GM19238 (cell line): ENCODE measurements around the gene DYNLT2B.
"Not testable (repeated sequence)": the region's sequence is repeated elsewhere in the genome, so short reads cannot be mapped to it uniquely, and the experiment has no call there.

Experiments
- DNase-seq: peaks from one replicate; pipeline ENCODE4 v3.0.0; 2011; ENCODE audit warnings: low spot score; ENCODE audit not compliant: insufficient read length

DYNLT2B gene

DNA sequence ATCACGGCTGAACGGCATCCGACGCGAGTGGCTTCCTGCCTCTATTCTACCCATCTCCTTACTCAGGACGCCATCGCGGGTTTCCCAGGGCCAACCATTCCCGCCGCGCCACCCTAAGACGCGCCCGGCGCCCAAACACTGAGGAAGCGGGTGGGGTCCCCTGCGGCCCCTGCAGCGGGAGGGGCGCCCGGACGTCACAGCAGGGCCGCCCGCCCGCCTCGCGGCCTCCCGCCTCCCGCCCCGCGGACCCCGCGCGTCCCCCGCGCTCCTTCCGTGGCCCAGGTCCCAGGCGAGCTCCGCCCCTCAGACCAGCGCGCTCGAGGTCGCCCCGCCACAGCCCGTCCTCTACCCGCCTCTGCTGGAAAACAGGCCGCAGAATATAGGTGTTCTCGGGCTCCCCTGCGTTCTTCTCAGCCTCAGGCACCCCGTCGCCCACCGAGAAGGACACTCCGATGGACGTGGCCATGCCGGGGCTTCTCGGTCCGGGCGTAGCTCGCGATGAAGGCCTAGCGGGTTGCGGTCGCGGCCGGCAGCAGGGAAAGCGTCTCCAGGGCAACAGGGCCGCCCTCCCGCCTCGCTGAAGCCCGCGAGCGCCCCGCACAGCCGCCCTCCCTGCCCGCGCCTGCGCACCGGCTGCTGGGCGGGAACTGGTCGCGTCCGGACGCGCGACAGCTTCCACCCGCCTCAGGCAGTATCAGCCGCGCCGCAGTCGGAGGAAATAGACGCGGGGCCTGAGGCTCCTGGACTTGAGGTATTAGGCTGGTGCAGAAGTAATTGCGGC lies at the start of gene DYNLT2B:
TSS of gene DYNLT2B (minus strand) at position 554 of the 781 bp plus-strand sequence. CDS start at position 466, 88 bp downstream.
- DNase-seq = peak; percentile 97

DNA sequence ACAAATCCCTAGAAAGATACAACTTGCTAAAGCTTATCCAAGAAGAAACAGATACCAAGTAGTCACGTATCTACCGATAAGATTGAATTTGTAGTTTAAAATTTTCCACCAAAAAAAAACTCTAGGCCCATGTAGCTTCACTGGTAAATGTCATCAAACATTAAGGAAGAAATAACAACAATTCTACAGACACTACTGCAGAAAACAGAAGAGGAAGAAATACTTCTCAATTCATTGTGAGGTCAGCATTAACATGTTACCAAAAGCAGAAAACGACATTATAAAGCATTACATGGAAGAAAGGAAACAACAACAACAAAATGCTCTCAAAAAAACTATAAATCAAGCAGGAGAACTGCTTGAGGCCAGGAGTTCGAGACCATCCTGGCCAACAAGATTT lies 47.7 kb upstream of the DYNLT2B start:
- DNase-seq = no peak

DNA sequence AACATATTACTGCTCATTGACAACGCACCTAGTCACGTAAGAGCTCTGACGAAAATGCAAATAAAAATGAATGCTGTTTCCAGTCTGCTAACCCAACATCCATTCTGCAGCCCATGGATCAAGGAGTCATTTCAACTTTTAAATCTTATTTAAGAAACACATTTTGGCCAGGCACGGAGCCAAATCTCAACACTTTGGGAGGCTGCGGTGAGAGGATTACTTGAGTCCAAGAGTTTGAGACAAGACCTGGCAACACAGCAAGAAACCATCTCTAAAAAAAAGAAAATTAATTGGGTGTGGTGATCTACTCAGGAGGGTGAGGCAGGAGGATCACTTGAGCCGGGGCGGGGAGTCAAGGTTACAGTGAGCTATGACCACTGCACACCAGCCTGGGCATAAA lies 42.5 kb upstream of the DYNLT2B start:
- no peak for DNase-seq

DNA sequence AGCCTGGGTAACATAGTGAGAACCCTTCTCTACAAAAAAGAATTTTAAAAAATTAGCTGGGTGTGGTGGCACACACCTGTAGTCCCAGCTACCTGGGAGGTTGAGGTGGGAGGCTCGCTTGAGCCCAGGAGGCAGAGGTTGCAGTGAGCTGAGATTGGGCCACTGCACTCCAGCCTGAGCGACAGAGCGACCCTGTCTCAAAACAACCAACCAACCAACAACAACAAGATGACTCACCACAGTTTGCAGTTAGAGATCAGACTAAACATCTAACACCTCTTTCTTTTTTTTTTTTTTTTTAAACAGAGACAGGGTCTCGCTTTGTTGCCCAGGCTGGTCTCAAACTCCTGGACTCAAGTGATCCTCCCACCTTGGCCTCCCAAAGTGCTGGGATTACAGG lies 40.5 kb upstream of the DYNLT2B start:
- not testable (repeated sequence) for DNase-seq

DNA sequence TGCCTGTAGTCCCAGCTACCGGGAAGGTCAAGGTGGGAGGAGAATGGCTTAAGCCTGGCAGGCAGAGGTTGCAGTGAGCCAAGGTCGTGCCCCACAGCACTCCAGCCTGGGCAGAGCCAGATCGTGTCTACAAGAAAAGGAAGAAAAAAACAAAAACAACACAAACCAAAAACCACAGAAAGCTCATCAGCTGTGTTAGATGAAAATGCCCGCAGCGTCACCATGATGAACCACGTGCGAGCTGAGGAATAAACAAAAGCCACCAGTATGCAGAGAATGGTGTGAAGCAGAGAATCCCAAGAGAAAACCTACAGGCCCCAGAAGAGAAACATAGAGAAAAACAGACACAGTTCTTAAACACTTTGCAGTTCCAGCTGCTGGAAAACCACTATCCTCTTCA lies 39.9 kb upstream of the DYNLT2B start:
- no peak for DNase-seq

DNA sequence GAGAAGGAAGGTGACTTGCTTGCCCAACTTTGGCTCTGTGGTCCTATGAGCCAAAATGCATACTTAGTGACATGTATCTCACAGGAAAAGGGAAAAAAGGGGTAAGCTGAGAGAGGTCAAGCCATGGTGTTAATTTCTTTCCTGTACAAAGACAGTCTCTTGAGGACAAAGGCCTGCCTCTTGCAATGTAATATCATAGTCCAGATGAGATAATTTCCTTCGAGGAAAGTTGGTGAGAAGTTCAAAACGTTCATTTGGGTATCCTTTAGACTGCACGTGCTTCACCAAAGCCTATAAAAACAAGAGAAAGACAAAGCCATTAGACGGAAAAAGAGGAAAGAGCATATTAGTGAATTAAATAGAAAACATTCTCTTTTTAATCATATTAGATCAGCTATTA lies 38.5 kb upstream of the DYNLT2B start:
- no peak for DNase-seq

DNA sequence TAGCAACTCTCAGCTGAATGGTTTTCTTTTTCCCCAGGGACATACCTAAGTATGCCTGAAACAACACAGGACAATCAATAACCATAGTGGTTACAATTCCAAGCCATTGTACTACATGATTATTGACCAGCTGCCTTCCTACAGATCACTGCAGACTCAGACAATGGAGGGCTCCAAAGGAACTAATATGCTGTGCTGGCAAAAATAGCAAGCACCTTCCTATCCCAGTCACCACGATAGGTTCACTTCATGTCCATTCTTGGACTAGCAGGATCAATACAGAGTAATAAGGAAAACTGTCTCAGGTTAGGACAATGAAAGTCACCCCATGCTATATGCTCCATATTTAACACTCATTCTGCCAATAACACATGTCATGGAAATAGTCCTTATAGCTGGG lies 37.6 kb upstream of the DYNLT2B start:
- no peak for DNase-seq

DNA sequence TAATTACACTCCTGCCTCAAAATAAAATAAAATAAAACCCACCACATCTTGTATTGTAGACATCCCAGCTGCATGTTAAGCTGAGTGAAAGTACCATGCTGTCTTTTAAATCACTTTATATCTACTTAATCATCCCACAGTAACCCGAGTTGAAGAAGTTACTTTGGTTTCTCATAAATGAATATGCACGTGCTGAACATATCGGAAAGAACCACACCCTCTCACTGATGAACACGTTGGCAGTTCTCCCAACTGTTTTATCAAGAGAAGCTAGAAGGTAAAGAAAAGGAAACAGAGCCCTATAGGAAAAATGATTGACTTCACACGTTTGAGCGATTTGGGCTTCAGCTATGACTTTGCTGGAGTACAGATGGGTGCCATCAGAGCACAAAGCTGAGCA lies 36.1 kb upstream of the DYNLT2B start:
- DNase-seq = no peak

GRCh38 chr3:196351541-196351940 lies 33.5 kb upstream of the DYNLT2B start:
- DNase-seq = no peak

GRCh38 chr3:196350067-196350466 lies 32.0 kb upstream of the DYNLT2B start:
- DNase-seq = no peak

DNA sequence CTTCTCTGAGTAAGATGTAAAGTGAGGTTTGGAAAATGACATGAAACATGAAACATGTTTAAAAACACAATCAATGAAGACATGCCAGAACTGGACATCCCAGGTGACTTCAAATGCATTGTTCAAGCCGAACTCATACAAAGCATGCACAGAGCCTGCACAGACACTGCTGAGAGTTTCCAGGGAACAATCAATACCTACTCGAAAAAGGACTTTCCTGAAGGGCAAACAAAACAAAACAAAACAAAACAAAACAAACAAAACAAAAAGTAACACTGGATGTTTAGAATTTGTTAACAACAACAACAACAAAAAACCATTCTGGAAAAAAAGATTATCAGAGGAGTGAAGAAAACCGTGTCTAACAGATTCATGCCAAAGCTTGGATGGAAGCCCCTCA lies 30.7 kb upstream of the DYNLT2B start:
- no peak for DNase-seq

DNA sequence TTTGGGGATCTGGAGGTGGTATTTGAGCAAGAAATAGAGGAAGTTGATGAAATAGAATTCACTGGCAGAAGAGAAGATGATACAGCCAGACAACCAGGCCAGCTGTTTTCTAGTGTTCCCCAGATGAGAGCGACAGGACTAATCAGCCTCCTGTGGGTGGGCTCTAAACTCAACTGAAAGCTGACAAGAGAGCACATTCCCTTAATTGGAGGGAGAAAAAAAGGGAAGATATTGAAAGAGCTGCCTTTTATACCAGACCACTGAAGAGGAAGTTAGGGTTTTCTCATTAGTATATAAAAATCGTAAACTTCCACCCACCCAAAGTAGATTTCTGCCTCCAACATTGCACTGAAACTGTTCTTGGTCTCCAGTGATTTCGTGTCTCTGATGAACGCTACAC lies 26.6 kb upstream of the DYNLT2B start:
- DNase-seq = no peak

- not testable (repeated sequence) for DNase-seq
These were observed 25.9 kb upstream of the DYNLT2B start for GRCh38 chr3:196343917-196344316.

GRCh38 chr3:196341137-196341536 lies 23.1 kb upstream of the DYNLT2B start:
- no peak for DNase-seq

DNA sequence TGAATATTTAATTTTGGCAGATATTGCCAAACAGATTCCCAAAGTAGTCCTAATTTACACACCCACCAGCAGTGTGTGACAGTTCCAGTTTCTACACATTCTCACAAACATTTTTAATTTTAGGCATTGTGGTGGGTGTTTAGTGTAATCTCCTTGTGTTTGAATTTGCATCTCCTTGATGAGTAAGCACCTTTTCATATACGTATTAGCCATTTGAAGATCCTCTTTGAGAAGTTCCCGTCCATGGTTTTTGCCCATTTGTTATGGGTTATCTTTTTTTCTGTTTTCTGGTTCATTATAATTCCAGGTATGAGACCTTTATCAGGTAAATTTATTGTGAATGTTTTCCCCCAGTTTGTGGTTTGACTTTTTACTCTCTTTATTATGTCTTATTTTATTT lies 22.4 kb upstream of the DYNLT2B start:
- no peak for DNase-seq

DNA sequence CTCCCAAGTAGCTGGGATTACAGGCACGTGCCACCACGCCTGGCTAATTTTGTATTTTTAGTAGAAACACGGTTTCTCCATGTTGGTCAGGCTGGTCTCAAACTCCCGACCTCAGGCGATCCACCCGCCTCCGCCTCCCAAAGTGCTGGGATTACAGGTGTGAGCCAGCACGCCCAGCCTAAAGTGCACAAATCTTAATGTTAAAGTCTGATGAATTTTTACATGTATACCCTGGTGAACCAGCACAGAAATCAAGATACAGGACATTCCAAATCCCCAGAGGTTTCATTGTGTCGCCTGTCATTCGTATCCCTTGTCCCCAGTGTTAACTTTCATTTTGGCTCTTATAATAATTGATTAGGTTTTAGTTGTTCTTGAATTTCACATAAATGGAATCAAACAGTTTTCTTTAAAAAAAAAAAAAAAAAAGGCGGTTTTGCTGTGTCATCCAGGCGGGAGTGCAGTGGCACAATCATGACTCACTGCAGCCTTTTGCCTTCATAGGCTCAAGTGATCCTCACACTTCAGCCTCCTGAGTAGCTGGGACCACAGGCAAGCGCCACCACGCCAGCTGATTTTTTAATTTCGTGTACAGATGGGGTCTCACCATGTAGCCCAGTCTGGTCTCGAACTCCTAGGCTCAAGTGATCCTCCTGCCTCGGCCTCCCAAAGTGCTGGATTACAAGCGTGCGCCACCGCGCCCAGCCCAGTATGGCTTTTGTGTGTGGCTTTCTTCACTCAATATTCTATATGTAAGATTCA lies 21.6 kb upstream of the DYNLT2B start:
- no peak for DNase-seq

DNA sequence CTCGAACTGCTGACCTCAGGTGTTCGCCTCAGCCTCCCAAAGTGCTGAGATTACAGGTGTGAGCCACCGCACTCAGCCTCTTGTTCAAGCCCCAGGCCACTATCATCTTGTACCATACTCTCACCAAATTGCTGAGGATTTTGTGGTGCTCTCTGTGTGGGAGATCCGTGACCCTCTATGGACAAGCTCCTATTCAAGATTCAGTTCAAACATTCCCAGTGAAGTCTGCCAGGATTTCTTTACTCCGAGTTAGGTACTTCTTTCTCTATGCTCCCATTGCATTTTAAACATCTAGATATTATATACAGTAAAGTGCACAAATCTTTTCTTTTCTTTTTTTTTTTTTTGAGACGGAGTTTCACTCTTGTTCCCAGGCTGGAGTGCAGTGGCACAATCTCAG lies 21.0 kb upstream of the DYNLT2B start:
- no peak for DNase-seq

DNA sequence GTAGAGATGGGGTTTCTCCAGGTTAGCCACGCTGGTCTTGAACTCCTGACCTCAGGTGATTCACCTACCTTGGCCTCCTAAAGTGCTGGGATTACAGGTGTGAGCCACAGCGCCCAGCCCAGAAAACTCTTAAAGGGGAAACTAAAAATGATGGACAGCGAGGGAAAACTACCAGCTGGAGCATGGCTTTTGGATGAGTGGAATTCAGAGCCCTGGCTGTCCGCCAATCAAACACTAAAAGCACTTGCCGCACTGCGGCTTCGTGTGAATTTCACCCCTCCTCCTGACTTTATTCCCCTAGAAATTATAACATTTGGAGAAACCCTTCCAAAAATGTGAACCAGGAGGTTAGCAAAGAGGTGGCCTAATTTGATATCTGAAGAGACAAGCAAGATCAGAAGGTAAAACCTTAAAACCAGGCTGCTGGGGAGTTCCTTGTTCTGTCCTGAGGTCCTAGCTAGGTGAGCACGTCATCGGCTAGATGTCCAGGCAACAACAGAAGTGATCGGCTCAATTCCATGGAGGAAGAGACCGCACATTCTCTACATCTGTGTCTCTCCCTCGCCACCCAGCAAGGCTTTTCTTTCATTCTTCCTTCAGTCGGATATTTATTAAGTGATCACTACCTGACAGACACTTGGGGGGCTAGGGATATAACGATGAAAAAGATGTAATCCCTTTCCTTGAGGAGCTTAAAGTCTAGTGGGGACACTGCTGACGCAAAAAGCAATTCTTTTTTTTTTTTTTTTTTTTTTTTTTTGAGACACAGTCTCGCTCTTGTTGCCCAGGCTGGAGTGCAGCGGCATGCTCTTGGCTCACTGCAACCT lies 18.5 kb upstream of the DYNLT2B start:
- no peak for DNase-seq

DNA sequence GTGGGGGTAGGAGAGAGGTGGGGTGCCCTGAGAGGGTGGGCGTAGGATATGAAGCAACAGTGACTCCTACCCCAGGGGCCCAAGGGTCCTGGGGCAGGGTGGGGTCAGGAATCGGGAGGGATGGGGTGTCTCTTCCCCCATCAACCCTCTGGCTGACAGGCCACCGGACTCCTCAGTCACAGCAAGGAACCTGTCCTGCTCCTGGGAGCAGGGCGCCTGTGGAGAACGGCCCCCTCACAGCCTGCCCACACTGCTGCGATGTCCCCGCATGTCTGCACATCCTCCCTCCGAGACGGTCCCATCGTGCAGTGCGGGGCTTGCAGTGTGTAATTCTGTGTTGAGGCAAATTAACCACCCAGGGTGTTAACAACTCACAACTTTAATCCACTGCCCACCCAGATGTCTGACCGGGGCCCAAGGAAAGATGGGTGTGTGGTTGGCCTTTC lies 17.5 kb upstream of the DYNLT2B start:
- DNase-seq = no peak

DNA sequence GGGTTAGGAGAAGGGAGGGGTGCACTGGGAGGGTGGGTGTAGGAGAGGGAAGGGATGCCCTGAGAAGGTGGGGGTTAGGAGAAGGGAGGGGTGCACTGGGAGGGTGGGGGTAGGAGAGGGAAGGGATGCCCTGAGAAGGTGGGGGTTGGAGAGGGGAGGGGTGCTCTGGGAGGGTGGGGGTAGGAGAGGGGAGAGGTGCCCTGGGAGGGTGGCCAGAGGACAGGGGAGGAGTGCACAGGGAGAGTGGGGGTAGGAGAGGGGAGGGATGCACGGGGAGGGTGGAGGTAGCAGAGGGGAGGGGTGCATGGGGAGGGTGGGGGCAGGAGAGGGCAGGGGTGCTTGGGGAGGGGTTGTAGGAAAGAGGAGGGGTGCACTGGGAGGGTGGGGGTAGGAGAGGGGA lies 16.9 kb upstream of the DYNLT2B start:
- no peak for DNase-seq

- DNase-seq = no peak
These were observed 14.1 kb upstream of the DYNLT2B start for GRCh38 chr3:196332168-196332567.

GRCh38 chr3:196327405-196327804 lies 9.4 kb upstream of the DYNLT2B start:
- no peak for DNase-seq
